Urinary bladder (tissue), 4 donors: Measurements from ENCODE around the gene LRTM2. TPM values are rescaled to one million over a fixed set of nuclear protein-coding genes. Genes with fewer than 3 reads are reported as not detected.

Source experiments
- DNase-seq: peaks from one replicate; pipeline ENCODE4 v3.0.0-alpha.2; 2015; ENCODE audit errors: extremely low spot score
- H3K27ac ChIP-seq: one replicate; pipeline ENCODE4 v1.5.1; 2013; ENCODE audit warnings: low read depth, mild to moderate bottlenecking, moderate library complexity
- H3K36me3 ChIP-seq: one replicate; pipeline ENCODE4 v1.6.1; 2013; ENCODE audit warnings: mild to moderate bottlenecking, moderate library complexity; ENCODE audit not compliant: insufficient read depth
- H3K4me1 ChIP-seq: one replicate; pipeline ENCODE4 v1.6.1; 2013; ENCODE audit warnings: mild to moderate bottlenecking, moderate library complexity; ENCODE audit not compliant: insufficient read depth
- H3K4me3 ChIP-seq: one replicate; pipeline ENCODE4 v1.5.1; 2013; ENCODE audit warnings: low read depth, low read length
- WGBS: extraction: QIAGEN DNeasy Blood & Tissue Kit; methylation state at CpG from one replicate; pipeline ENCODE4 v1.1.7; 2013; 5-methylcytosine and 5-hydroxymethylcytosine counted together
- polyA plus RNA-seq: library from polyadenylated mRNA; stranded (reverse); fragments of 200-250 nt; gene quantifications from one replicate; pipeline ENCODE4 v1.2.3, GENCODE V29; 2013
- total RNA-seq: library from RNA; depleted of rRNA; stranded (reverse); fragments of >200 nt; gene quantifications from one replicate; pipeline ENCODE4 v1.2.3, GENCODE V29; 2014
- donor health status: healthy with polysubstance abuse.
- donor health status: healthy.

LRTM2 gene
- total and polyA plus RNA-seq, 2 donors = not detected

DNA sequence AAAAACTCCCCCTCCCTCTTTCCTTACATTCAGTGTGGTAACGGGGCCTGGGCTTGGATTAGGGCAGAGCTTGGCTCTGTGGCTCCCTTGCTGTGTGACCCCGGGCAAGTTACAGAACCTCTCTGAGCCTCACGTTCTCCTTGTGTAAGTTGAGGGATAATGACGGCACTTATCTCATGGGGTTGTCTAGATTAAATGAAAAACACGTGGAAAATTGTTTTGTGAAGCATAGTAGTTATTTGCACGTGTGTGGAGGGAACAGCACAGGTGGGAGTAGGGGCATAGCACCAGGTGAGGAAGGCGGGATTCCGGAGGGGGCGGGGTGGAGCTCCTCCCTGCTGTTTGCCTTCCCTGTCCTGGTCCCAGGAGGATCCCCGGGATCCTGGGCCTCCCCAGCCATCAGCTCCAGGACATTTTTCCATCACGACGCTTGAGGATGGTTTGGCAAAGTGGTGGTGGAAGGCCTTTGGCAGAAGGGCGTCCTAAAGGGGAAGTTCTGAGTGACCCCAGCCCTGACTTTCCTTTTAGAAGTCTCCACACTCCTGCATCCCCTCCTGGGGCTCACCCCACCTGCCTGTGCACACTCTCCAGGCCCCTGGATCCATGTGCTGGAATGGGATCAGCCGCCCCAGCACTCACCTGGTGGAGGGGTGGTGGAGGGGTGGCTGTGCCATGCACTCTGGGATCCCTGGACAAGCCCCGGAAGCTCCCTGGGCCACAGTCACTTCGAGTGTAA is 22.7 kb downstream of the LRTM2 start:
- 78% methylated on average over 16 of the region's 16 CpGs for WGBS
- Histone ChIP-seq H3K27ac (no peak overlapping the region), H3K36me3 (no peaks in the 10 kb centered on the region), H3K4me1 (no peaks in the 10 kb centered on the region), H3K4me3 (no peak overlapping the region)
- DNase-seq = no peak

GRCh38 chr12:1843641-1844005 is 23.3 kb downstream of the LRTM2 start:
- Histone ChIP-seq H3K27ac (no peak overlapping the region), H3K4me3 (no peak overlapping the region), H3K4me1 (no peaks in the 10 kb centered on the region), H3K36me3 (no peaks in the 10 kb centered on the region)
- DNase-seq = no peak
- WGBS = 69% methylated on average over 3 of the region's 3 CpGs

- Histone ChIP-seq H3K27ac (no peak overlapping the region), H3K4me3 (no peak overlapping the region), H3K36me3 (no peaks in the 10 kb centered on the region), H3K4me1 (no peaks in the 10 kb centered on the region)
- 72% methylated on average over 10 of the region's 10 CpGs for WGBS
- DNase-seq = no peak
Measured at GRCh38 chr12:1844223-1844622, 23.9 kb downstream of the LRTM2 start.

GRCh38 chr12:1844661-1845409 is 24.5 kb downstream of the LRTM2 start:
- H3K4me3 ChIP-seq = no peak overlapping the region
- no peak for DNase-seq

DNA sequence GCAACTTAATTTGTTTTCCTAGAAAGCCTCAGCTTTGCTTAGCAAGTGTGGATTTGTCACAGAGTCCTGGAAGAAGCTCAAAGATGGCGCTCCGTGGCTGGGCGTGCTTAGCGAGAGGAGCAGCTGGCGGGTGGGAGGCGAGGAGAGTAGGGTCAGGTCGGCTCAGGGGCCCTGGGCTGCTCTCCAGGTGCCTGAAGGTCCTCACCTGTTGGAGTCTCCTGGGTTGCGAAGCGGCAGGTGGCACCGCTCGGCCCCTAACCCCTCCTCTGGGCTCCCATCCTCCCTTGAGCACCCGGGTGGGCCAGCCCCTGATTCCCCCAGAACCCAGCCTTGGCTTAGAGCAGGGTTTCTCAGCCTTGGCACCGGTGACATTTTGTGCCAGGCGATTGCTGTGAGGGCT is 25.1 kb downstream of the LRTM2 start:
- H3K27ac ChIP-seq = no peak overlapping the region
- H3K36me3 ChIP-seq = no peaks in the 10 kb centered on the region
- WGBS = 90% methylated on average over 14 of the region's 14 CpGs
- no peaks in the 10 kb centered on the region for H3K4me1 ChIP-seq
- DNase-seq = no peak
- no peak overlapping the region for H3K4me3 ChIP-seq

More at GRCh38 chr12:1844661-1845409, 24.5 kb downstream of the LRTM2 start:
- no peaks in the 10 kb centered on the region for H3K36me3 ChIP-seq
- H3K27ac ChIP-seq = no peak overlapping the region
- 44% methylated on average over 12 of the region's 12 CpGs for WGBS
- no peaks in the 10 kb centered on the region for H3K4me1 ChIP-seq

DNA sequence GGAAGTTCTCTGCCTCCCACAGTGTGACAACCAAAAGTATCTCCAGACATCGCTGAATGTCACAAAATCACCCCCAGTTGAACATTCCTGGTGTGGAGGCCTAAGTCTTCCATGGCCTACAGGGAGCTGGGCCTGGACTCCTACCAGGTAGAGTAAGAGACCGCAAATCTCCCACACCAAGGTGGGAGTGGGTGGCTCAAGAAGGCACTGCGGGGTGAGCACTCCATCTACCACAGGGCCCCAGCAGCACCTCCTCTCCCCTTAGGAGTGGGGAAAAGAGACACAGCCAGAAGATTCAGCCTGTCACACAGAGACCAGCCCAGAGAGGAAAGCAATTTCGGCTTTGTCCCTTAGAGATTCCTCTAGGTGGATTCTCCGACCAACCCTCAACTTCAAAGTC is 25.5 kb downstream of the LRTM2 start:
- no peak for DNase-seq
- Histone ChIP-seq H3K27ac (no peak overlapping the region), H3K4me1 (no peaks in the 10 kb centered on the region), H3K36me3 (no peaks in the 10 kb centered on the region), H3K4me3 (no peak overlapping the region)
- 93% methylated on average over 5 of the region's 5 CpGs for WGBS

DNA sequence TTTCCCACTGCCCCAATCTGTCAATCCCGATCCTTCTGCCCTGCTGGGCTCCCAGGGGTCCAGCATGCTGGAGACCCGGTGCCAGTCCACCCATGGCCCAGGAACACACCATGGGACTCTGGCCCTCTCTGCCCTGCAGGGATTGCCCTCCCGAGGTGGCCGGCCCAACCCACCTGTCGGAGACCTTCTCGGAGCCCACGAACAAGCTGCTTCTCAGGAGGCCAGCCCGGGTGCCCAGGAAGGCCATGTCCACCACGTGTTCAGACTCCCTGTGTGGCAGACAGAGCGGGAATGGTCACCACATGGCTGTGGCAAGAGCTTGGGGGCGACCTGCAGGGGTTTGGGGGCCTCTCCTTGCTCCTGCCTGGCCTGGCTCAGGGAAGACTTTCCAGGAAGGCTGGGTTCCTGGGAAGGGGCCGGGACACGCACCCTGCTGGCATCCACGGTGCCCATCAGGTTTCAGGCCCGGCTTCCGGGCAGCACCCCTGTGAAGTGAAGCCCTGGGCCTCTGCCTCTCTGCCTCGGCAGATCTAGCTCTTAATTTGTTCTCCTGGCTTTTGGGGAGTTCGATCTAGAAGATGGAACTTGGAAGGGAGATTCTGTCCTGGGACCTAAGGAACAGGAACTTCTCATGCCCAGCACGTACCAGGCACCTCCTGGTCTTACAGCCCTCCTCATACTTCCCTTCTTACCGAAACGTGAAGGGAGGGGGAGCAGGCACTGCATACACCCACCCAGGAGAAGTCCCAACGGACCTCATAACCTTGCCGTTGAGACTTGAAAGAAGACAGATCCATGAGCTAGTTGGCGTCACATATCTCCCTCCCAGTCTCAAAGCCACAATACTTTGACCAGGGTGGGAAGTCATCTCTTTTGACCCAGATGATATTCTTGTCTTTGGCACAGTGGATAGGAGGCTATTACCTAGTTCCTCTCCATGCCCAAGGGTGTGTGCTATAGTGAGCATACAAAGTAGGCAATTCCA is 26.3 kb downstream of the LRTM2 start:
- H3K4me1 ChIP-seq = no peaks in the 10 kb centered on the region
- H3K4me3 ChIP-seq = no peak overlapping the region
- 88% methylated on average over 24 of the region's 24 CpGs for WGBS
- DNase-seq = no peak
- no peaks in the 10 kb centered on the region for H3K36me3 ChIP-seq
- H3K27ac ChIP-seq = no peak overlapping the region

GRCh38 chr12:1847411-1847810 is 27.0 kb downstream of the LRTM2 start:
- H3K4me3 ChIP-seq = no peak overlapping the region
- 82% methylated on average over 4 of the region's 4 CpGs for WGBS
- no peak for DNase-seq
- no peaks in the 10 kb centered on the region for H3K4me1 ChIP-seq
- no peak overlapping the region for H3K27ac ChIP-seq
- no peaks in the 10 kb centered on the region for H3K36me3 ChIP-seq

DNA sequence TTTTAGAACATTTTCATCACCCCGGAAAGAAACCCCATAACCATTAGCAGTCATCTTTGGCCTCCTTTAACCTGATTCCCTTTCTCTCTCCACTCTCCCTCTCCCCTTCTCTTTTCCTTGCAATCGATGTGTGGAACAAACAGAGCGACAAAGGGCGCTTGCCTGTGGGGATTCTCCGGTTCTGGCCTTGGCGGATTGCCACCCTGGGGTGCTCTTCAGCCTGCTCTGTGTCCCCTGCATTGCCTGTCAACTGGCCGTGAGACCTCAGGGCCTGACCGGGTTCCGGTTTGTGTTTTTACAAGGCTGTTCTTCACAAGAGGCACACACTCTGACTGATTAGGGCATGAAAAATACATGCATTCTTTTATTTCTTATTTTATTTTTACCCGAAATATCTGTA is 27.8 kb downstream of the LRTM2 start:
- no peaks in the 10 kb centered on the region for H3K36me3 ChIP-seq
- H3K4me1 ChIP-seq = no peaks in the 10 kb centered on the region
- DNase-seq = no peak
- WGBS = 60% methylated on average over 10 of the region's 10 CpGs
- no peak overlapping the region for H3K27ac ChIP-seq
- no peak overlapping the region for H3K4me3 ChIP-seq

- 78% methylated on average over 6 of the region's 6 CpGs for WGBS
- no peak overlapping the region for H3K27ac ChIP-seq
- no peak overlapping the region for H3K4me3 ChIP-seq
- H3K4me1 ChIP-seq = no peaks in the 10 kb centered on the region
- no peak for DNase-seq
- H3K36me3 ChIP-seq = no peaks in the 10 kb centered on the region
Measured at GRCh38 chr12:1848745-1849144, 28.4 kb downstream of the LRTM2 start.

GRCh38 chr12:1851151-1851701 is 30.9 kb downstream of the LRTM2 start:
- no peaks in the 10 kb centered on the region for H3K4me1 ChIP-seq
- DNase-seq = no peak
- 55% methylated on average over 7 of the region's 7 CpGs for WGBS

GRCh38 chr12:1852076-1852475 is 31.7 kb downstream of the LRTM2 start:
- Histone ChIP-seq H3K4me3 (no peak overlapping the region), H3K27ac (no peak overlapping the region), H3K4me1 (no peaks in the 10 kb centered on the region), H3K36me3 (no peaks in the 10 kb centered on the region)
- WGBS = 80% methylated on average over 1 of the region's 1 CpG
- no peak for DNase-seq

More at GRCh38 chr12:1851151-1851701, 30.9 kb downstream of the LRTM2 start:
- H3K4me3 ChIP-seq = no peak overlapping the region
- no peak overlapping the region for H3K27ac ChIP-seq
- H3K36me3 ChIP-seq = no peaks in the 10 kb centered on the region

- Histone ChIP-seq H3K27ac (no peak overlapping the region), H3K4me3 (no peak overlapping the region), H3K4me1 (no peaks in the 10 kb centered on the region), H3K36me3 (no peaks in the 10 kb centered on the region)
- DNase-seq = no peak
- 91% methylated on average over 8 of the region's 8 CpGs for WGBS
Measured at GRCh38 chr12:1853716-1854115, 33.4 kb downstream of the LRTM2 start.
